HepG2 (cell line): ENCODE results near the gene YPEL3. TPM values are rescaled to one million over a fixed set of nuclear protein-coding genes. Genes with fewer than 3 reads are reported as not detected.
A peak's percentile ranks its signal among the peaks of the same experiment; 100 is the strongest.

Experiments used
- CBX2 ChIP-seq, 2 experiments: fragments of 200-600 bp in 1 of 2; sonication (generic); formaldehyde crosslinking in 1 of 2; IDR thresholded peaks; 2 replicates each; pipeline versions ENCODE4 v1.7.0 to v1.8.1; 2018 to 2022; ENCODE audit warnings: low read depth in 2 of 2, low read length in 1 of 2, mild to moderate bottlenecking in 1 of 2, missing genetic modification reagents in 1 of 2
- ELK4 ChIP-seq: sonication (generic); formaldehyde crosslinking; IDR thresholded peaks from 2 replicates; pipeline ENCODE4 v1.9.0; 2021; ENCODE audit warnings: missing genetic modification reagents, borderline replicate concordance
- KLF13 ChIP-seq: sonication (generic); formaldehyde crosslinking; IDR thresholded peaks from 2 replicates; pipeline ENCODE4 v1.4.0; 2020; ENCODE audit warnings: mild to moderate bottlenecking, missing genetic modification reagents
- MAFF ChIP-seq: IDR thresholded peaks from 2 replicates; pipeline ENCODE4 v1.6.1; 2011; ENCODE audit warnings: low read depth, low read length, improper control_type of control experiment
- MBD4 ChIP-seq: IDR thresholded peaks from 2 replicates; pipeline ENCODE4 v1.6.1; 2012; ENCODE audit warnings: low read length, inconsistent platforms, borderline replicate concordance
- MEIS1 ChIP-seq: sonication (generic); formaldehyde crosslinking; IDR thresholded peaks from 2 replicates; pipeline ENCODE4 v1.9.0; 2021; ENCODE audit warnings: mild to moderate bottlenecking, missing genetic modification reagents, moderate library complexity, borderline replicate concordance
- MYNN ChIP-seq: sonication (generic); formaldehyde crosslinking; IDR thresholded peaks from 2 replicates; pipeline ENCODE4 v1.4.0; 2020; ENCODE audit warnings: mild to moderate bottlenecking, low read depth, missing genetic modification reagents
- RELA ChIP-seq: sonication (generic); formaldehyde crosslinking; IDR thresholded peaks from 2 replicates; pipeline ENCODE4 v1.4.0; 2020; ENCODE audit warnings: missing genetic modification reagents
- REPIN1 ChIP-seq: sonication (generic); formaldehyde crosslinking; IDR thresholded peaks from 2 replicates; pipeline ENCODE4 v1.8.0; 2022; ENCODE audit warnings: missing genetic modification reagents, low read depth, mild to moderate bottlenecking, borderline replicate concordance
- TCF7 ChIP-seq: sonication (generic); IDR thresholded peaks from 2 replicates; pipeline ENCODE4 v1.6.1; 2016; ENCODE audit warnings: antibody characterized with exemption, low read depth
- ZFP82 ChIP-seq: sonication (generic); formaldehyde crosslinking; IDR thresholded peaks from 2 replicates; pipeline ENCODE4 v1.5.1; 2020; ENCODE audit warnings: mild to moderate bottlenecking, missing genetic modification reagents, borderline replicate concordance
- ZNF781 ChIP-seq: sonication (generic); formaldehyde crosslinking; IDR thresholded peaks from 2 replicates; pipeline ENCODE4 v1.5.1; 2020; ENCODE audit warnings: borderline replicate concordance, mild to moderate bottlenecking, missing genetic modification reagents; ENCODE audit errors: not compliant biosample characterization
- ZSCAN20 ChIP-seq: sonication (generic); formaldehyde crosslinking; IDR thresholded peaks from 2 replicates; pipeline ENCODE4 v1.4.0; 2020; ENCODE audit warnings: missing genetic modification reagents, mild to moderate bottlenecking, borderline replicate concordance
- ZSCAN21 ChIP-seq: sonication (generic); formaldehyde crosslinking; IDR thresholded peaks from 2 replicates; pipeline ENCODE4 v1.8.0; 2022; ENCODE audit warnings: mild to moderate bottlenecking, missing genetic modification reagents, moderate library complexity, borderline replicate concordance
- polyA plus RNA-seq, 8 experiments: library from polyadenylated mRNA; depleted of rRNA in 3 of 8; stranded (reverse) in 7 of 8; unstranded in 1 of 8; fragments of >200 nt; fragmentation: Illumina TruSeq in 4 of 8; extraction: Trizol in 4 of 8; gene quantifications; 2 replicates each; pipeline versions ENCODE4 v1.2.1 to v1.2.3, GENCODE V29; 2011 to 2016; ENCODE audit warnings: low read depth in 4 of 8, missing spikeins in 1 of 8, mixed read lengths in 1 of 8; ENCODE audit not compliant: insufficient read depth in 1 of 8
- total RNA-seq, 5 experiments: library from RNA; depleted of rRNA; stranded (reverse); fragments of >200 nt; fragmentation: Illumina TruSeq; extraction: Trizol; gene quantifications; 2 replicates each; pipeline ENCODE4 v1.2.3, GENCODE V29; 2016; ENCODE audit warnings: low read depth in 1 of 5
- TF ChIP-seq, protein P1 (sequence below): sonication (generic); formaldehyde crosslinking; IDR thresholded peaks from 2 replicates; pipeline ENCODE4 v1.4.0; 2020; ENCODE audit warnings: mild to moderate bottlenecking, missing genetic modification reagents

Gene YPEL3
- total and polyA plus RNA-seq, 2 of the 13 experiments (the other 11 are each of a cell fraction or from before 2014, with no cell fraction given) = 5.4 to 47.0 TPM

GRCh38 chr16:30063278-30063892 is 32.6 kb downstream of the YPEL3 start (continued):
- TF ChIP-seq CBX2 (IDR thresholded peaks at IDR 0.05; ENCODE audit: low read depth, low read length) (no peak), CBX2 (CRISPR knock-in tag; IDR thresholded peaks at IDR 0.05; ENCODE audit: low read depth) (no peak), ZSCAN21 (CRISPR knock-in tag) (no peak), ZNF781 (no peak), ELK4 (CRISPR knock-in tag) (0 out of 2 replicates have a peak, but pooled peaks have one; percentile 64), REPIN1 (CRISPR knock-in tag) (no peak), TCF7 (no peak), KLF13 (no peak), MBD4 (no peak), MAFF (no peak), ZSCAN20 (CRISPR knock-in tag) (no peak), ZFP82 (no peak), MEIS1 (CRISPR knock-in tag) (no peak), MYNN (CRISPR knock-in tag) (no peak), RELA (0 out of 2 replicates have a peak, but pooled peaks have one; percentile 54)
- TF ChIP-seq, protein P1, sequence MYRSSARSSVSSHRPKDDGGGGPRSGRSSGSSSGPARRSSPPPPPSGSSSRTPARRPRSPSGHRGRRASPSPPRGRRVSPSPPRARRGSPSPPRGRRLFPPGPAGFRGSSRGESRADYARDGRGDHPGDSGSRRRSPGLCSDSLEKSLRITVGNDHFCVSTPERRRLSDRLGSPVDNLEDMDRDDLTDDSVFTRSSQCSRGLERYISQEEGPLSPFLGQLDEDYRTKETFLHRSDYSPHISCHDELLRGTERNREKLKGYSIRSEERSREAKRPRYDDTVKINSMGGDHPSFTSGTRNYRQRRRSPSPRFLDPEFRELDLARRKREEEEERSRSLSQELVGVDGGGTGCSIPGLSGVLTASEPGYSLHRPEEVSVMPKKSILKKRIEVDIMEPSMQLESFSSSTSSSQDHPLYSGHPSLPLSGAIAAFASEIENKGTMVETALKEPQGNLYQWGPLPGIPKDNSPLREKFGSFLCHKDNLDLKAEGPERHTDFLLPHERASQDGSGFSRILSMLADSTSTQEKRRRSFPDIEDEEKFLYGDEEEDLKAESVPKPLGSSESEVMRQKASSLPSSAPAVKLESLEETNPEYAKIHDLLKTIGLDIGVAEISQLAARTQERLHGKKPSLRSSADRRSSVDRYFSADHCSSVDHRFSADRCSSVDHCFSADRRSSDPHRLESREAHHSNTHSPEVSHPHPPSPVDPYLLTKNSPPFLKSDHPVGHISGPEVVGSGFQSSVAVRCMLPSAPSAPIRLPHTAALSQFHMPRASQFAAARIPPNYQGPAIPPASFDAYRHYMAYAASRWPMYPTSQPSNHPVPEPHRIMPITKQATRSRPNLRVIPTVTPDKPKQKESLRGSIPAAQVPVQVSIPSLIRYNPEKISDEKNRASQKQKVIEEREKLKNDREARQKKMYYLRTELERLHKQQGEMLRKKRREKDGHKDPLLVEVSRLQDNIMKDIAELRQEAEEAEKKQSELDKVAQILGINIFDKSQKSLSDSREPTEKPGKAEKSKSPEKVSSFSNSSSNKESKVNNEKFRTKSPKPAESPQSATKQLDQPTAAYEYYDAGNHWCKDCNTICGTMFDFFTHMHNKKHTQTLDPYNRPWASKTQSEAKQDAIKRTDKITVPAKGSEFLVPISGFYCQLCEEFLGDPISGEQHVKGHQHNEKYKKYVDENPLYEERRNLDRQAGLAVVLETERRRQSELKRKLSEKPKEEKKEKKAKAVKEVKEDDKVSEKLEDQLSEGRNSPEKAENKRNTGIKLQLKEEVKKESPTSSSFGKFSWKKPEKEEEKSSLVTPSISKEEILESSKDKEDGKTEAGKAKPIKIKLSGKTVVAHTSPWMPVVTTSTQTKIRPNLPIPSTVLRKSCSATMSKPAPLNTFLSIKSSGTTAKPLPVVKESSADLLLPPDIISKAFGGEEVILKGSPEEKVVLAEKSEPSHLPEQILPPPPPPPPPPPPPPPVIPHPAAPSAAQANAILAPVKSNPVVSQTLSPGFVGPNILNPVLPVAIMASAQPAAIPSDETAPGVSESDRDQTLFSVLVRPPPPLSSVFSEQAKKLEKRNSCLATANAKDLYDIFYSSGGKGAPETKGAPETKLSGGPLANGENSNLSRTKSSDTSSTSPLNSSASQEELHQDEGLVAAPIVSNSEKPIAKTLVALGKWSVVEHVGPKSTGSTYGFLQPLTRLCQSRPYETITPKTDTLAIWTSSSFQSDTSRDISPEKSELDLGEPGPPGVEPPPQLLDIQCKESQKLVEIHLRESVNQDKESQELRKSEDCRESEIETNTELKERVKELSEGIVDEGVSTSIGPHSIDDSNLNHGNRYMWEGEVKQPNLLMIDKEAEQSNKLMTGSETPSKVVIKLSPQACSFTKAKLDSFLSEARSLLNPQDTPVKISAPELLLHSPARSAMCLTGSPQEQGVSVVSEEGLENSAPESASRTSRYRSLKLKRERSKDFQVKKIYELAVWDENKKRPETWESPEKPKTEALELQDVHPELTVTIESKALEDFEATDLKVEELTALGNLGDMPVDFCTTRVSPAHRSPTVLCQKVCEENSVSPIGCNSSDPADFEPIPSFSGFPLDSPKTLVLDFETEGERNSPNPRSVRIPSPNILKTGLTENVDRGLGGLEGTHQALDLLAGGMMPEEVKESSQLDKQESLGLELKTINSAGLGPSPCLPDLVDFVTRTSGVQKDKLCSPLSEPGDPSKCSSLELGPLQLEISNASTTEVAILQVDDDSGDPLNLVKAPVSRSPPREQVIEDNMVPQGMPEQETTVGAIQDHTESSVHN (CRISPR knock-in tag) = no peak
